Gastrocnemius medialis (tissue), 4 donors: ENCODE data around the gene TECPR2. TPM values are rescaled to one million over a fixed set of nuclear protein-coding genes. Genes with fewer than 3 reads are reported as not detected.

Experiments
- ATAC-seq, 2 donors: fragments of 150-250 bp; one replicate each; pipeline ENCODE4 v1.9.1; 2016
- DNase-seq, 2 donors: peaks; one replicate each; pipeline ENCODE4 v3.0.0-alpha.2; 2019
- H3K27ac ChIP-seq, 4 donors: fragments of 200-600 bp; sonication (generic); 1 replicate in 1 of 4; 2 replicates in 3 of 4; pipeline ENCODE4 v1.5.1; 2016 to 2018; ENCODE audit warnings: mild to moderate bottlenecking in 2 of 4, moderate library complexity in 1 of 4
- H3K27me3 ChIP-seq, 3 donors: fragments of 200-600 bp; sonication (generic) in 2 of 3; 1 replicate in 1 of 3; 2 replicates in 2 of 3; pipeline versions ENCODE4 v1.5.1 to v1.6.0; 2016 to 2019; ENCODE audit warnings: mild to moderate bottlenecking in 1 of 3, moderate library complexity in 1 of 3
- H3K36me3 ChIP-seq, 2 donors: fragments of 200-600 bp; sonication (generic) in 1 of 2; one replicate each; pipeline ENCODE4 v1.5.1; 2017 to 2018
- H3K4me1 ChIP-seq, 2 donors: fragments of 200-600 bp; sonication (generic) in 1 of 2; one replicate each; pipeline ENCODE4 v1.5.1; 2016 to 2017; ENCODE audit warnings: mild to moderate bottlenecking in 2 of 2
- H3K4me3 ChIP-seq, 4 donors: fragments of 200-600 bp; sonication (generic) in 3 of 4; 1 replicate in 1 of 4; 2 replicates in 3 of 4; pipeline ENCODE4 v1.5.1; 2016 to 2019; ENCODE audit warnings: mild to moderate bottlenecking in 2 of 4
- H3K9me3 ChIP-seq, 3 donors: fragments of 200-600 bp; sonication (generic) in 2 of 3; 1 replicate in 1 of 3; 2 replicates in 2 of 3; pipeline ENCODE4 v1.5.1; 2016 to 2019
- POLR2A ChIP-seq, 2 donors: fragments of 450-650 bp; IDR thresholded peaks; one replicate each; pipeline ENCODE4 v1.6.1; 2017; ENCODE audit warnings: antibody characterized with exemption in 2 of 2, mild to moderate bottlenecking in 2 of 2, moderate library complexity in 2 of 2
- in situ Hi-C, 4 donors: fragments of 200-750 bp; cut with MboI; loops; one replicate each; pipeline versions ENCODE4 v1.15.0 to v1.8.0; 2017; ENCODE audit warnings: low sequenced_read_pairs in 4 of 4
- intact Hi-C: fragments of 100-400 bp; cut with DNase I; formaldehyde crosslinking; loops from one replicate; pipeline ENCODE4 v1.15.1; 2023; ENCODE audit warnings: low total_unique reads
- total RNA-seq, 4 donors: library from RNA; depleted of rRNA; stranded (reverse); fragments of >200 nt; gene quantifications; one replicate each; pipeline versions ENCODE4 v1.1.0 to v1.2.3, GENCODE V29; 2016
- TF ChIP-seq, protein P1 (sequence below), 5 experiments: fragments of 450-650 bp in 3 of 5; fragments of 200-600 bp in 2 of 5; sonication (generic) in 2 of 5; IDR thresholded peaks in 4 of 5; conservative IDR thresholded peaks in 1 of 5; 1 replicate in 4 of 5; 2 replicates in 1 of 5; pipeline ENCODE4 v1.5.1; 2016 to 2019; ENCODE audit warnings: antibody characterized with exemption in 5 of 5, mild to moderate bottlenecking in 3 of 5, moderate library complexity in 3 of 5

The TECPR2 gene
- total RNA-seq, 4 donors from 2014 or later, result 10.0 to 45.0 (median 20.2) TPM

DNA sequence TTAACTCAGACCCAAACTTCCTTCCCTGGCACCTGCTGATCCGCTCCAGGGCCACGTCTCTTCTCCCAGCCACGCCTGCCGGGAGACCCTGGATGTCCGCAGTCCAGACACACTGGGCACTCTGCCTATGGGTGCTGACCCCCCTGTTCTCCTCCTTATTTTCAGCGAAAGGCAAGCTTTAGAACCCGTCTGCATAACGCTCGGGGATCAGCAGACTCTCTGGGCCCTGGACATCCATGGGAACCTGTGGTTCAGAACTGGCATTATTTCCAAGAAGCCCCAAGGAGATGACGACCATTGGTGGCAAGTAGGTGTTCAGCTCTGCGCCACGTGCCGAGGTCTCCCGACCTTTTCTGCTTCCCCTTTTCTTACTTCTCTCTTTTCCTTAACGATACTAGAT, 82.9 kb downstream of the TECPR2 start:
- TF ChIP-seq, protein P1, sequence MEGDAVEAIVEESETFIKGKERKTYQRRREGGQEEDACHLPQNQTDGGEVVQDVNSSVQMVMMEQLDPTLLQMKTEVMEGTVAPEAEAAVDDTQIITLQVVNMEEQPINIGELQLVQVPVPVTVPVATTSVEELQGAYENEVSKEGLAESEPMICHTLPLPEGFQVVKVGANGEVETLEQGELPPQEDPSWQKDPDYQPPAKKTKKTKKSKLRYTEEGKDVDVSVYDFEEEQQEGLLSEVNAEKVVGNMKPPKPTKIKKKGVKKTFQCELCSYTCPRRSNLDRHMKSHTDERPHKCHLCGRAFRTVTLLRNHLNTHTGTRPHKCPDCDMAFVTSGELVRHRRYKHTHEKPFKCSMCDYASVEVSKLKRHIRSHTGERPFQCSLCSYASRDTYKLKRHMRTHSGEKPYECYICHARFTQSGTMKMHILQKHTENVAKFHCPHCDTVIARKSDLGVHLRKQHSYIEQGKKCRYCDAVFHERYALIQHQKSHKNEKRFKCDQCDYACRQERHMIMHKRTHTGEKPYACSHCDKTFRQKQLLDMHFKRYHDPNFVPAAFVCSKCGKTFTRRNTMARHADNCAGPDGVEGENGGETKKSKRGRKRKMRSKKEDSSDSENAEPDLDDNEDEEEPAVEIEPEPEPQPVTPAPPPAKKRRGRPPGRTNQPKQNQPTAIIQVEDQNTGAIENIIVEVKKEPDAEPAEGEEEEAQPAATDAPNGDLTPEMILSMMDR (IDR thresholded peaks at IDR 0.05 in 4 of 5, conservative IDR thresholded peaks at IDR 0.05 in 1 of 5), result no peak
- no peak for TF ChIP-seq POLR2A (IDR thresholded peaks at IDR 0.05)
- no peak overlapping the region for H3K4me3 ChIP-seq
- intact Hi-C loops, result no loop called here
- ATAC-seq (no peak), DNase-seq (no peak)
- no peak overlapping the region for H3K27ac ChIP-seq
- H3K4me1 ChIP-seq, result peaks cover 24 to 36% of the 10 kb centered on the region in 2 donors
- in situ Hi-C loops, result no loop called here
- no peaks in the 10 kb centered on the region for H3K27me3 ChIP-seq
- peaks cover 0 to 63% of the 10 kb centered on the region in 2 donors for H3K36me3 ChIP-seq
- H3K9me3 ChIP-seq, result no peaks in the 10 kb centered on the region

DNA sequence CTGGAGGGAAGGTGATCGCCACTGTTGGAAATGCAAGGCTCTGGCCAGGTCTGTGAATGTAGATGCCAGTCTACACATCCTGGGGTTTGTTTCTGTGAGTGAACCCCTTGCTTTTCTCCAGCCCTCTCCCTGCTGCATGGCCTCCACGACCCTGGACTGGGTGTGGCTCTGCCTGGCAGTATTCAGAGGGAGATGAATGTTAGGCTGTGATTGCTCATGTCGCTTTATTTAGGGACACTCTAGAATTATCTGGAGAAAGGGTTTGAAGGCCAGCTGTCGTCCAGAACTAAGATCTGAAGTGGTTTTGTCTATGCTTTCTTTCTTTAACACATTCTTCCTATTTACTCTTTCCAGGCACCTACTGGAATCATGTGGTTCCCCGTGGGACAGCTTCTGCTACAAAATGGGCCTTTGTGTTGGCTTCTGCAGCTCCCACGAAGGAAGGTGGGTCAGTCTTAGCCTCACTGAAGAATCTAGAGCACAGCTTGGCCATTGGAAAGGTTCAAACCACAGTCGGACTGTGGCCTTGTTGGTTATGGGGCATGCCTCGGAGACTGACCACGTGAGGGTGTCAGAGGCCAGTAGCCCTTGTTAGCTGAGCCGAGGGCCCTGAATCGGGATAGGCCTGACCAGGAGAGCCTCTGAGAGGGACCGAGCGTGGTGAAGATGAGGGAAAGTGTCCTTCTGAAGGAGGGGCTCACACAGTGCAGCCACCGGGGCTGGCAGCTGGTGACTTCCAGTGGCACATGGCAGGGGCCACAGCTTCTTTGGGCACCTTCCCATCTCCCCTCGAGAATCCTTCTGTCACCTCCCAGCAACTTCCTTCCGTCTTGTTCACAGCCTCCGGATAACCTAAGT, 87.7 kb downstream of the TECPR2 start:
- in situ Hi-C loops, result no loop called here
- peaks cover 0 to 59% of the 10 kb centered on the region in 2 donors for H3K36me3 ChIP-seq
- no peaks in the 10 kb centered on the region for H3K9me3 ChIP-seq
- H3K27me3 ChIP-seq, result no peaks in the 10 kb centered on the region
- peaks cover 17 to 31% of the 10 kb centered on the region in 2 donors for H3K4me1 ChIP-seq
- TF ChIP-seq, protein P1 (IDR thresholded peaks at IDR 0.05 in 4 of 5, conservative IDR thresholded peaks at IDR 0.05 in 1 of 5), result no peak
- no peak for TF ChIP-seq POLR2A (IDR thresholded peaks at IDR 0.05)
- ATAC-seq, result peak; percentile 81 to 85
- peak in 1 of 2 donors; percentile 67 for DNase-seq
- intact Hi-C loops, result loop anchor here (2.0 kb wide), 1 partner anchor 50 kb away; no protein-coding TSS in a partner anchor
- no peak overlapping the region for H3K4me3 ChIP-seq
- peak overlapping the region; percentile 86 to 96 (median 90) for H3K27ac ChIP-seq

DNA sequence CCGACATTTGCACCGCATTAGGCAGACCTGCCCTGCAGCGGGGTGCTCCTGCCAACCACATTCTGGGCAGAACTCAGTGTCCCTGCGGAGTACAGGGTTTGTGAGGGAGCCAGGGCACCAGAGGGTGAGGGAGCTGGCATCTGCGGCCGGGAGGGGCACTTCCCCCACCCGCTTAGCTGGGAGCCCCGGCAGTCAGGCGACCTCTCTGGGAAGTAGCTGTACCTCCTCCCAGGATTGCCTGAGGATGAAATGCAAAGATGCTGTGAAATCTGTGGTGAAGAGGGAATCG, 88.3 kb downstream of the TECPR2 start:
- Histone ChIP-seq H3K27ac (peak overlapping the region; percentile 86 to 96 (median 90)), H3K4me3 (no peak overlapping the region), H3K27me3 (no peaks in the 10 kb centered on the region), H3K9me3 (no peaks in the 10 kb centered on the region), H3K4me1 (peaks cover 17 to 31% of the 10 kb centered on the region in 2 donors), H3K36me3 (peaks cover 0 to 55% of the 10 kb centered on the region in 2 donors)
- in situ Hi-C loops, result no loop called here
- TF ChIP-seq, protein P1 (IDR thresholded peaks at IDR 0.05 in 4 of 5, conservative IDR thresholded peaks at IDR 0.05 in 1 of 5), result no peak
- TF ChIP-seq POLR2A (IDR thresholded peaks at IDR 0.05), result no peak
- ATAC-seq, result peak; percentile 78 to 83
- peak; percentile 84 to 88 for DNase-seq
- intact Hi-C loops, result loop anchor here (2.0 kb wide), 1 partner anchor 50 kb away; no protein-coding TSS in a partner anchor

DNA sequence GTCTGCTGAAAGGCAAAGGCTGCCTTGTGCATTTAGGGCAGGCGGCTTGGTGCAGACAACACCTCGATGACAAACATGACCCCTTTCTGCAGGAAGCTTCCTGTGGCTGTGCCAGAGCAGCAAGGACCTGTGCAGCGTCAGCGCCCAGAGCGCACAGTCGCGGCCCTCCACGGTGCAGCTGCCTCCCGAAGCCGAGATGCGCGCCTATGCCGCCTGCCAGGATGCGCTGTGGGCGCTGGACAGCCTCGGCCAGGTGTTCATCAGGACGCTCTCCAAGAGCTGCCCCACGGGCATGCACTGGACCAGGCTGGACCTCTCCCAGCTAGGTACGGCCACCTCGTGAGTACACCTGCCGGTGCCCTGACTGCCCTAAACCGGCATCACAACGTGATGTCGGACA, 89.6 kb downstream of the TECPR2 start:
- no peaks in the 10 kb centered on the region for H3K9me3 ChIP-seq
- H3K4me3 ChIP-seq, result no peak overlapping the region
- no peaks in the 10 kb centered on the region for H3K27me3 ChIP-seq
- peaks cover 17 to 31% of the 10 kb centered on the region in 2 donors for H3K4me1 ChIP-seq
- DNase-seq (no peak), ATAC-seq (no peak)
- peak overlapping the region in 2 of 4 donors; percentile 92 to 96 for H3K27ac ChIP-seq
- peaks cover 0 to 49% of the 10 kb centered on the region in 2 donors for H3K36me3 ChIP-seq
- intact Hi-C loops (no loop called here), in situ Hi-C loops (no loop called here)
- no peak for TF ChIP-seq POLR2A (IDR thresholded peaks at IDR 0.05)
- TF ChIP-seq, protein P1 (IDR thresholded peaks at IDR 0.05 in 4 of 5, conservative IDR thresholded peaks at IDR 0.05 in 1 of 5), result no peak
